MM.1S (cell line): ENCODE results near the gene MUC5B.

Source experiments
- DNase-seq: peaks from one replicate; pipeline ENCODE4 v3.0.0-alpha.2; 2015
- H2AFZ ChIP-seq: fragments of 300-600 bp; sonication (generic); 2 replicates; pipeline ENCODE4 v1.6.0; 2016; ENCODE audit warnings: antibody characterized with exemption, low read length
- H3F3A ChIP-seq: fragments of 300-600 bp; sonication (generic); 2 replicates; pipeline ENCODE4 v1.6.1; 2016; ENCODE audit warnings: mild to moderate bottlenecking, antibody characterized with exemption, low read length, moderate library complexity, mixed read lengths; ENCODE audit not compliant: insufficient read depth
- H3K27ac ChIP-seq: fragments of 300-600 bp; sonication (generic); 2 replicates; pipeline ENCODE4 v1.5.1; 2016; ENCODE audit warnings: mild to moderate bottlenecking, low read length
- H3K27me3 ChIP-seq: fragments of 300-600 bp; sonication (generic); replicated peaks from 2 replicates; pipeline ENCODE4 v1.6.0; 2016; ENCODE audit warnings: low read length; ENCODE audit not compliant: insufficient read depth
- H3K36me3 ChIP-seq: fragments of 300-600 bp; sonication (generic); replicated peaks from 2 replicates; pipeline ENCODE4 v1.6.1; 2016; ENCODE audit warnings: mild to moderate bottlenecking, low read length, mixed read lengths; ENCODE audit not compliant: insufficient read depth
- H3K4me1 ChIP-seq: fragments of 300-600 bp; sonication (generic); 2 replicates; pipeline ENCODE4 v1.6.1; 2016; ENCODE audit warnings: low read length, mixed read lengths
- H3K4me2 ChIP-seq: fragments of 300-600 bp; sonication (generic); 2 replicates; pipeline ENCODE4 v1.6.0; 2016; ENCODE audit warnings: low read depth, low read length
- H3K4me3 ChIP-seq: fragments of 300-600 bp; sonication (generic); 2 replicates; pipeline ENCODE4 v1.5.1; 2016; ENCODE audit warnings: low read length, mixed read lengths
- H3K79me2 ChIP-seq: fragments of 300-600 bp; sonication (generic); 2 replicates; pipeline ENCODE4 v1.6.1; 2016; ENCODE audit warnings: mixed run types, low read length, mixed read lengths
- H3K9ac ChIP-seq: fragments of 300-600 bp; sonication (generic); 2 replicates; pipeline ENCODE4 v1.6.1; 2016; ENCODE audit warnings: low read length, mixed read lengths
- H3K9me2 ChIP-seq: fragments of 300-600 bp; sonication (generic); replicated peaks from 2 replicates; pipeline ENCODE4 v1.6.1; 2016; ENCODE audit warnings: mild to moderate bottlenecking, low read length, mixed read lengths; ENCODE audit not compliant: insufficient read depth
- H3K9me3 ChIP-seq: fragments of 300-600 bp; sonication (generic); replicated peaks from 2 replicates; pipeline ENCODE4 v1.6.1; 2016; ENCODE audit warnings: mild to moderate bottlenecking, low read length, mixed read lengths; ENCODE audit not compliant: insufficient read depth
- H4K20me1 ChIP-seq: fragments of 300-600 bp; sonication (generic); 2 replicates; pipeline ENCODE4 v1.6.1; 2016; ENCODE audit warnings: mild to moderate bottlenecking, low read length, moderate library complexity, mixed read lengths; ENCODE audit not compliant: insufficient read depth
- CTCF ChIP-seq: fragments of 300-600 bp; sonication (generic); IDR thresholded peaks from 2 replicates; pipeline ENCODE4 v1.5.1; 2016; ENCODE audit warnings: antibody characterized with exemption, low read length, mixed read lengths
- EZH2 ChIP-seq: fragments of 300-600 bp; sonication (generic); optimal IDR thresholded peaks from 2 replicates; pipeline ENCODE3; 2017; ENCODE audit warnings: low read depth, mild to moderate bottlenecking, antibody characterized with exemption, low read length, mixed read lengths
- EZH2phosphoT487 ChIP-seq: fragments of 300-600 bp; sonication (generic); IDR thresholded peaks from 2 replicates; pipeline ENCODE4 v1.6.1; 2018; ENCODE audit warnings: antibody characterized with exemption, low read length

Gene MUC5B

GRCh38 chr11:1287928-1288327 is 65.1 kb downstream of the MUC5B start:
- peaks cover 3% of the 10 kb centered on the region; the same call in 1 of the 2 replicates for H3K79me2 ChIP-seq
- no peak overlapping the region for H3K9ac ChIP-seq
- no peak overlapping the region for H3K4me3 ChIP-seq
- H4K20me1 ChIP-seq, result no peaks in the 10 kb centered on the region
- no peak for DNase-seq
- H3F3A ChIP-seq, result no peaks in the 10 kb centered on the region
- no peaks in the 10 kb centered on the region for H3K4me1 ChIP-seq
- no peaks in the 10 kb centered on the region for H3K9me2 ChIP-seq
- H3K27ac ChIP-seq, result no peak overlapping the region
- no peak overlapping the region for H2AFZ ChIP-seq
- H3K4me2 ChIP-seq, result no peak overlapping the region
- H3K27me3 ChIP-seq, result no peaks in the 10 kb centered on the region
- no peaks in the 10 kb centered on the region for H3K9me3 ChIP-seq
- H3K36me3 ChIP-seq, result no peaks in the 10 kb centered on the region
- TF ChIP-seq CTCF, result no peak

GRCh38 chr11:1288426-1289151 is 65.7 kb downstream of the MUC5B start:
- Histone ChIP-seq H3K27me3 (no peaks in the 10 kb centered on the region), H3F3A (no peaks in the 10 kb centered on the region), H3K4me2 (no peak overlapping the region), H3K9me3 (no peaks in the 10 kb centered on the region), H3K36me3 (no peaks in the 10 kb centered on the region), H3K4me3 (no peak overlapping the region), H3K9me2 (no peaks in the 10 kb centered on the region), H2AFZ (no peak overlapping the region), H3K4me1 (no peaks in the 10 kb centered on the region), H3K9ac (no peak overlapping the region), H3K27ac (no peak overlapping the region), H3K79me2 (peaks cover 3% of the 10 kb centered on the region; the same call in 1 of the 2 replicates), H4K20me1 (no peaks in the 10 kb centered on the region)
- DNase-seq, result no peak
- TF ChIP-seq CTCF, result no peak
- no peak for TF ChIP-seq EZH2phosphoT487
- TF ChIP-seq EZH2, result no peak

GRCh38 chr11:1289211-1289935 is 66.5 kb downstream of the MUC5B start:
- no peak for DNase-seq
- TF ChIP-seq EZH2 (no peak), EZH2phosphoT487 (no peak), CTCF (no peak)
- no peaks in the 10 kb centered on the region for H3K9me3 ChIP-seq
- no peak overlapping the region for H3K4me2 ChIP-seq
- H3K79me2 ChIP-seq, result peaks cover 3% of the 10 kb centered on the region; the same call in 1 of the 2 replicates
- no peaks in the 10 kb centered on the region for H3K36me3 ChIP-seq
- H3F3A ChIP-seq, result no peaks in the 10 kb centered on the region
- H3K4me1 ChIP-seq, result no peaks in the 10 kb centered on the region
- no peak overlapping the region for H3K9ac ChIP-seq
- H3K4me3 ChIP-seq, result no peak overlapping the region
- H3K9me2 ChIP-seq, result no peaks in the 10 kb centered on the region
- no peak overlapping the region for H2AFZ ChIP-seq
- no peaks in the 10 kb centered on the region for H4K20me1 ChIP-seq
- no peak overlapping the region for H3K27ac ChIP-seq
- H3K27me3 ChIP-seq, result no peaks in the 10 kb centered on the region
